GM21529 (cell line): Measurements from ENCODE around the gene PXK.
"Not testable (repeated sequence)": the region's sequence is repeated elsewhere in the genome, so short reads cannot be mapped to it uniquely, and the experiment has no call there.

Experiments used
- ATAC-seq: cut with Tn5 transposase; IDR thresholded peaks from one replicate; pipeline ENCODE4 v1.9.1; 2021; ENCODE audit not compliant: unreplicated experiment

Gene PXK

DNA sequence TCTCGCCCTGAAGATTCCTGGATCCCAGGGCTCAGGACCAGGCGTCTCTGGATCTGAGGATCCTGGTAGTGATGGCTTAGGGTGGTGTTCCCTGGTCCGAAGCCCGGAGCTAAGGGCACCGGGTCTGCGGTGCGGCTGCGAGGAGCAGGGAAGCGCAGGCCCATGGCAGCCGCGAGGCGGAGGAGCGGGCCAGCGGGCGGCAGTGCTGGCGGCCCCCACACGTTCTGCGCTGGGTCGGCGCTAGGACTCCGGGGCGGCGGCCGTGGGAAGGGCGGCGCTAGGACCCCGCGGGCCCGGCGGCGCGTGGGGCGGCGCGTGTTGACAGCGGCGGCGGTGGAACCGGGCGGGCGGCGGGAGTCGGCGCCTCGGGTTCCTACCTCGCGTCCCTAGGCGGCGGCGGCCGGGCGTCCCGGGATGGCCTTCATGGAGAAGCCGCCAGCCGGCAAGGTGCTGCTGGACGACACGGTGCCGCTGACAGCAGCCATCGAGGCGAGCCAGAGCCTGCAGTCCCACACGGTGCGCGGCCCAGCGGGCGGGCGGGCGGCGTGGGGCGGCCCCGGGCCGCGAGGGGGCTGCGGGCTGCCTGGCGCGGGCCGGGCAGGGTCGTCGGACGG lies at the start of gene PXK:
Gene PXK (plus strand): TSS at position 318 of the 614 bp plus-strand sequence. CDS start 97 bp downstream, at position 415.
- peak; percentile 89 for ATAC-seq

DNA sequence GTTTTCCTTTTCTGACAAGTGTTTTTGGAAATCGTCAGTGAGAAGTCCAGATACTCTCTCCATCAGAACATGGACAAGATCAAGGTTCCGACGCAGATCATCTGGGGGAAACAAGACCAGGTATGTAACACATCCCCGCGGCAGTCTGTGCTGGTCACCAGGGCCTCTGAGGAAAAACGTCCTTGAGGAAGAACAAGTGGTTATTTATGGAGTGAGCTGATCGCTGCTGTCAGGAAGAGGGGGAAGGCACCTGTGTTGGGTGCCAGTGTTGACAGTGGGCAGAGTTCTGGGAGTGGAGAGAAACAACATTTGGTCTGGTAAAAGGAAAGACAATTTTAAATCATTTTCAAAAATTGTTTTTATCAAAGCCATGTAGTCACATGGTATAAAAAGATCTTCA lies 47.4 kb upstream of the PXK start:
- no peak for ATAC-seq

DNA sequence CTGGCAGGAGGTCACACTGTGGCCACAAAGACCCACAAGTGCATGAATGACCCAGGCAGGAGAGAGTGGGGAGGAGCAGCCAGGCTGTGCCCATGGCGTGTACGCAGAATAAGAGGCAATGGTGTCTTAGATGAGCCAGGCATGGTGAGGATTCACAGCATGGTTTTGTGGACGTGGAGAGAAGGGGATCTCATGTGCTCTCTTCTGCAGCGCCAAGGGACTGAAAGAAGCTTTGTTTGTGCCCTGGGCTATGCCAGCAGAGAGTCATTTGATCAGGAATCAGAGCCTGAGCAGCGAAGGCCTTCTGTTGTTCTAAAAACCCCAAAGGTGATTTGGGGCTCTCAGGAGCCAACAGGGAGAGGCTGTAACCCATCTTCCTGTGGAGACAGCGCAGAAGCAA lies 45.3 kb upstream of the PXK start:
- no peak for ATAC-seq

DNA sequence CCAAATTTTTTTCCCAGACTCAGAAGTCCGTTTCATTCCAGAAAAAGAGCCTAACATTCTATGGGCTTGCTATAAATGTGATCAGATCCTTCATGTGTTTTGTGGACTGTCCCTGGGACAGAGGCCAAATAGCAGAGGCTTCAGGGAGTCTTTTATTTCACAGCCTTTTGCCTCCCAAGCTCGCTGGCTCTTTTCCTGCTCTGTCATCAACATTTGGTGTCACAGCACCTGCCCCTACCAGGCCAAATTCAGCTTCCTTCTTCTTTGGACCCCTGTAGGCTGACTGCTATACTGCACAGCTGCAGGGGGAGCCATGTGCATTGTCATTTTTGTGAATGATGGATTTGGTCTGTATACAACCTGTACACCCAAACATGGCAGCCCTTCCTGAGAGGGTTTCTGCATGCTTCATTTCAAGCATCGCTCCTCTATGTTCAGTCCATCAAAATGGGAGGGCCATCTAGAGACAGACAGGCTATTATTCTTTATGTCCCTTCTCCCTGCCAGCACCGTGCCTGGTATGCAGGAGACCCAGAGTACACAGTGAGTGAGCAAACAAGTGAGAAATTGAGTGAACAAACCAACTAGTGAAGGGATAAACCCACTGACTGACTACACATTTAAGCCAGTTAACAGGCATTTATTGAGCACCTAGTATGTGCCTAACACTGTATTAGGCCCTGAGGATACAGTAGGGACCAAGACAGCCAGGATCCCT lies 44.5 kb upstream of the PXK start:
- no peak for ATAC-seq

DNA sequence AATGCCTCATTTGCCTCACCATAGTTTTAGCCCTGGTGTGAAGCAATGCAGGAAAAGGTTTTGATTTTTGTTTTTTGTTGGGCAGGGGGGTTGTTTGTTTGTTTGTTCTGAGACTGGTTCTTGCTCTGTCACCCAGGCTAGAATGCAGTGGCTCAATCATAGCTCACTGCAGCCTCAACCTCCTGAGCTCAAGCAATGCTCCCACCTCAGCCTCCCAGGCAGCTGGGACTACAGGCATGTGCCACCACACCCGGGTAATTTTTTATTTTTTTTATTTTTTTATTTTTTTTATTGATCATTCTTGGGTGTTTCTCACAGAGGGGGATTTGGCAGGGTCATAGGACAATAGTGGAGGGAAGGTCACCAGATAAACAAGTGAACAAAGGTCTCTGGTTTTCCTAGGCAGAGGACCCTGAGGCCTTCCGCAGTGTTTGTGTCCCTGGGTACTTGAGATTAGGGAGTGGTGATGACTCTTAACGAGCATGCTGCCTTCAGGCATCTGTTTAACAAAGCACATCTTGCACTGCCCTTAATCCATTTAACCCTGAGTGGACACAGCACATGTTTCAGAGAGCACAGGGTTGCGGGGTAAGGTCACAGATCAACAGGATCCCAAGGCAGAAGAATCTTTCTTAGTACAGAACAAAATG lies 43.6 kb upstream of the PXK start:
- not testable (repeated sequence) for ATAC-seq

DNA sequence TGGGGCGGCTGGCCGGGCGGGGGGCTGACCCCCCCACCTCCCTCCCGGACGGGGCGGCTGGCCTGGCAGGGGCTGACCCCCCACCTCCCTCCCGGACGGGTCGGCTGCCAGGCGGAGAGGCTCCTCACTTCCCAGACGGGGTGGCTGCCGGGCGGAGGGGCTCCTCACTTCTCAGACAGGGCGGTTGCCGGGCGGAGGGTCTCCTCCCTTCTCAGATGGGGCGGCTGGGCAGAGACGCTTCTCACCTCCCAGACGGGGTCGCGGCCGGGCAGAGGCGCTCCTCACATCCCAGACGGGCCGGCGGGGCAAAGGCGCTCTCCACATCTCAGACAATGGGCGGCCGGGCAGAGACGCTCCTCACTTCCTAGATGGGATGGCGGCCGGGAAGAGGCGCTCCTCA lies 42.2 kb upstream of the PXK start:
- ATAC-seq: not testable (repeated sequence)

GRCh38 chr3:58291671-58292338 lies 40.9 kb upstream of the PXK start:
- no peak for ATAC-seq

- no peak for ATAC-seq
Observed at GRCh38 chr3:58292866-58293265, 39.8 kb upstream of the PXK start.

GRCh38 chr3:58293516-58293915 lies 39.2 kb upstream of the PXK start:
- no peak for ATAC-seq

DNA sequence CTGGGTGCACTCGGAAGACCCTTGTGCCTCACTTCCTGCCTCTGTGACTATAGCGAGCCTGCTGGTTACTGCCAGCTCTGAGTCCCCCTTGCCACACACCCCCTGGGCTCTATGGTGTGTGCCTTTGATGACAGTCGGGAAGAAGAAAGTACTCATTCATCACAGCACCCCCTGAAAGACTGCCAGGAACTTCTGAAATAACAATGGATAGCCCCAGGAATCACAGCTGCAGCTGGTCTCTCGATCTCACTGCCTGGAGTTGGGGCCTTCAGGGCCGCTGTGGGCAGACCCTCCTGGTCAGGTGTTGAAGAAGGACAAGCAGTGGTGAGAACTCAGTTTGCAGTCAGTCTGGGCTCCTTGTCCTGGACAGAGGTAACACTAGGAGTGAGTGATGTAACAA lies 36.4 kb upstream of the PXK start:
- no peak for ATAC-seq

DNA sequence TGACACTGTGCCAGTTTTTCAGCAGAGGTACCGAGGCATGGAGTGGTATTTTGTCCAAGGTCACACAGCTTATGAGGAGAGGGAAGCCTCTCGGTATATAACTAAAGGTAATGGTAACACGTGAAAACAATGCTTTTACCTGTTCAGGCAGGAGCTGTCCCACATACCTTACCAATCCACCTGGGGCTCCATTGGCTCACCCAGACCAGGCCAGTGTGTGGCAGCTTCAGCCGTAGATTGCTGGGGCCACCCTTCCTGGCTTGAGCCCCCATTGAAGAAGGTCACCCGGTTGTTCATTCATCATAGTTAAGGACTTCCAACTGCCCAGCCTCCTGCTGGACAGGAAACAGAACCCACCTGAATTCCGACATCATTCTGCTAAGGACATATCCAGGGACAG lies 35.8 kb upstream of the PXK start:
- ATAC-seq: no peak

GRCh38 chr3:58298190-58298589 lies 34.5 kb upstream of the PXK start:
- no peak for ATAC-seq

GRCh38 chr3:58299075-58299474 lies 33.6 kb upstream of the PXK start:
- ATAC-seq: no peak

DNA sequence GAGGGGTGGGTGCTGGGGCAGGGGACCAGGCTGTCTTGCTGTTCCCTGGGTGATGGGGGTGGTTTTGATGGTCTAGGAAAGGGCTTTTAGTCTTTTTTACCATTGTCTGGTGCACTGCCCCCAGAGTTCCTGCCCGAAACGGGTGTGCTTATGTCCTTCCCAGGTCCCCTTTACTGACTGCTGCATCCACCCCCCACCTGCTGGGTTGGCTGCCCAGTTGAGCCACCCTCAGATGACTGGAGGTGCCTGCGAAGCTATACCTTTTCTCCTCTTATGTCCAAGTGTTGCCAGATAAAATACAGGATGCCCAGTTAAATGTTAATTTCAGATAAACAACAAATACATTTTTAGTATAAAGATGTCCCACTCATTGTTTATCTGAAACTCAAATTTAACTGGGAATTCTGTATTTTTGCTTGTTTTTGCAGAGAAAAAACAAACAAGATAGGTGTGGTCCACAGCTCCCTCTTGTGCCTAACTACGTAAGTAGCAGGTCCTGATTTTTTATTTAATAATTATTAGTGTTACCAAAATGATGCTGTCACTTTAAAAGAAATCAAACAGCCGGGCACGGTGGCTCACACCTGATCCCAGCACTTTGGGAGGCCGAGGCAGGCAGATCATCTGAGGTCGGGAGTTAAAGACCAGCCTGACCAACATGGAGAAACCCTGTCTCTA lies 32.7 kb upstream of the PXK start:
- ATAC-seq: no peak

- ATAC-seq: peak; percentile 85
Observed at GRCh38 chr3:58305882-58306711, 26.6 kb upstream of the PXK start, which contains the start of the genes HTD2 and RPP14. HTD2 (plus strand) TSS chr3:58306520; CDS start chr3:58317614, 11,094 bp downstream. RPP14 (plus strand) TSS chr3:58306245; CDS start chr3:58310330, 4,085 bp downstream.

- no peak for ATAC-seq
Observed at GRCh38 chr3:58307639-58308215, 25.0 kb upstream of the PXK start.

- ATAC-seq: no peak
Observed at GRCh38 chr3:58308728-58309127, 24.0 kb upstream of the PXK start.

- ATAC-seq: no peak
Observed at GRCh38 chr3:58317811-58318210, 14.9 kb upstream of the PXK start.

GRCh38 chr3:58321791-58322190 lies 10.9 kb upstream of the PXK start:
- no peak for ATAC-seq

GRCh38 chr3:58322793-58323192 lies 9.9 kb upstream of the PXK start:
- ATAC-seq: no peak
